Esophagus muscularis mucosa (tissue), 4 donors: ENCODE measurements around the gene STK33.

Experiments
- EP300 ChIP-seq: sonication (generic); formaldehyde crosslinking; IDR thresholded peaks from one replicate; pipeline ENCODE4 v1.6.1; 2017; ENCODE audit warnings: antibody characterized with exemption
- POLR2A ChIP-seq: fragments of 450-650 bp; IDR thresholded peaks from one replicate; pipeline ENCODE4 v1.6.1; 2017; ENCODE audit warnings: antibody characterized with exemption, moderate library complexity, mild to moderate bottlenecking, low read depth
- POLR2AphosphoS5 ChIP-seq, 2 donors: sonication (generic); formaldehyde crosslinking; IDR thresholded peaks; one replicate each; pipeline ENCODE4 v1.6.1; 2017; ENCODE audit warnings: antibody characterized with exemption in 2 of 2
- TF ChIP-seq, protein P1 (sequence below), 3 experiments: fragments of 200-600 bp in 2 of 3; fragments of 450-650 bp in 1 of 3; sonication (generic) in 2 of 3; IDR thresholded peaks; one replicate each; pipeline ENCODE4 v1.5.1; 2017 to 2019; ENCODE audit warnings: antibody characterized with exemption in 3 of 3, mild to moderate bottlenecking in 2 of 3, moderate library complexity in 1 of 3

DNA sequence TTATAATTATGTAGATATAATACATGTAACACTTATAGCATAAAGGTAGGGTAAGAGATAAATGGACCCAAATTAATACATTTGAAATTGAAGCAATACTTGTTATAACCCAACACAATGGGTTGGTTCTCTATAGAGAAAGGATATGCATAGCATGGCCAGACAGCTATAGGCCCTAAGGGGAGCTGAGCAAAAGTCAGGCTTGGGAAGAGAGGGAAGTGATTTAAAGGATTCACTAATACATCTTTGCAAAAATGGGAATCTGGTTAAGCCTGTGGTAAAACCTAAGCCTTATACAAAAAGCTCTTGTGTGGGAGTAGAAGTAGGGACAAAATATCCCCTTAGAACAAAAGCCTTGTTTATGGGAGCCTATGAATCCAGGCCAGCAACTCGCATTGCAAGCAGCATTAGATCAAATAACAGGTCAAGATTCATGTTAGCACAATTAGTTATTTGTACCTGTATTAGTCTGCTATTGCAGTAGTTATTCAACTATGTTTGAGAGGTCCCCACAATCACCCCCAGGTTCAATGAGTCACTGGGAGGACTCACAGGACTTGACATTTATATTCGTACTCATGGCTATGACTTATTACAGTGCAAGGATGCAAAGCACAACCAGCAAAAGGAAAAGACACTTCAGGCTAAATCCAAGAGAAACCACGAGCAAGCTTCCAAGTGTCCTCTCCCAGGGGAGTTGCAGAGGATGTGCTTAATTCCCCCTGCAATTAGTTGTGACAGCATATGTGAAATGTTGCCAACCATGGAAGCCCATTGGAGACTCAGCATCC is 185.7 kb downstream of the STK33 start:
- TF ChIP-seq POLR2A, result no peak
- TF ChIP-seq, protein P1, sequence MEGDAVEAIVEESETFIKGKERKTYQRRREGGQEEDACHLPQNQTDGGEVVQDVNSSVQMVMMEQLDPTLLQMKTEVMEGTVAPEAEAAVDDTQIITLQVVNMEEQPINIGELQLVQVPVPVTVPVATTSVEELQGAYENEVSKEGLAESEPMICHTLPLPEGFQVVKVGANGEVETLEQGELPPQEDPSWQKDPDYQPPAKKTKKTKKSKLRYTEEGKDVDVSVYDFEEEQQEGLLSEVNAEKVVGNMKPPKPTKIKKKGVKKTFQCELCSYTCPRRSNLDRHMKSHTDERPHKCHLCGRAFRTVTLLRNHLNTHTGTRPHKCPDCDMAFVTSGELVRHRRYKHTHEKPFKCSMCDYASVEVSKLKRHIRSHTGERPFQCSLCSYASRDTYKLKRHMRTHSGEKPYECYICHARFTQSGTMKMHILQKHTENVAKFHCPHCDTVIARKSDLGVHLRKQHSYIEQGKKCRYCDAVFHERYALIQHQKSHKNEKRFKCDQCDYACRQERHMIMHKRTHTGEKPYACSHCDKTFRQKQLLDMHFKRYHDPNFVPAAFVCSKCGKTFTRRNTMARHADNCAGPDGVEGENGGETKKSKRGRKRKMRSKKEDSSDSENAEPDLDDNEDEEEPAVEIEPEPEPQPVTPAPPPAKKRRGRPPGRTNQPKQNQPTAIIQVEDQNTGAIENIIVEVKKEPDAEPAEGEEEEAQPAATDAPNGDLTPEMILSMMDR (IDR thresholded peaks at IDR 0.05), result no peak
- no peak for TF ChIP-seq POLR2AphosphoS5 (IDR thresholded peaks at IDR 0.05)
- TF ChIP-seq EP300, result no peak
